Measurements from ENCODE around the gene DEAF1.
A peak's percentile ranks its signal among the peaks of the same experiment; 100 is the strongest.
"Not testable (repeated sequence)": the region's sequence is repeated elsewhere in the genome, so short reads cannot be mapped to it uniquely, and the experiment has no call there.

Gene DEAF1, protein sequence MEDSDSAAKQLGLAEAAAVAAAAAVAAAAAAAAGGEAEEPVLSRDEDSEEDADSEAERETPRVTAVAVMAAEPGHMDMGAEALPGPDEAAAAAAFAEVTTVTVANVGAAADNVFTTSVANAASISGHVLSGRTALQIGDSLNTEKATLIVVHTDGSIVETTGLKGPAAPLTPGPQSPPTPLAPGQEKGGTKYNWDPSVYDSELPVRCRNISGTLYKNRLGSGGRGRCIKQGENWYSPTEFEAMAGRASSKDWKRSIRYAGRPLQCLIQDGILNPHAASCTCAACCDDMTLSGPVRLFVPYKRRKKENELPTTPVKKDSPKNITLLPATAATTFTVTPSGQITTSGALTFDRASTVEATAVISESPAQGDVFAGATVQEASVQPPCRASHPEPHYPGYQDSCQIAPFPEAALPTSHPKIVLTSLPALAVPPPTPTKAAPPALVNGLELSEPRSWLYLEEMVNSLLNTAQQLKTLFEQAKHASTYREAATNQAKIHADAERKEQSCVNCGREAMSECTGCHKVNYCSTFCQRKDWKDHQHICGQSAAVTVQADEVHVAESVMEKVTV

GRCh38 chr11:694563-695287, at the start of gene DEAF1:
Gene DEAF1 (minus strand): TSS chr11:695222. CDS start chr11:695047, 175 bp downstream.
- peak; percentile 97 for DNase-seq

GRCh38 chr11:742571-743201, 47.7 kb upstream of the DEAF1 start:
- DNase-seq = no peak

DNA sequence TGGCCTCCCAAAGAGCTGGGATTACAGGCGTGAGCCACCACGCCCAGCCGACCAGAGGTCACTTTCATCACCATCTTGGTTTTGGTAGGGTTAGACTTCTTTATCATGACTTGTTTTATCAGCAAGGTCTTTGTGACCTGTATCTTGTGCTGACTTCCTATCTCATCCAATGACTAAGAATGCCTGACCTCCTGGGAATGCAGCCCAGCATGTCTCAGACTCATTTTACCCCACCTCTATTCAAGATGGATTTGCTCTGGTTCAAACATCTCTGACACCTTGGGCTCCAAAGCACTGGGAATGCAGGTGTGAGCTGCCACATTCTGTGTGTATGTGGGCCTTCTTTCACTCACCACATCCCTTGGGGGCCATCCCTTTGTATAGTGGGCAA, 47.1 kb upstream of the DEAF1 start:
- DNase-seq = no peak

- not testable (repeated sequence) for DNase-seq
Observed at GRCh38 chr11:737899-738298, 42.9 kb upstream of the DEAF1 start.

- no peak for DNase-seq
Observed at GRCh38 chr11:737366-737765, 42.3 kb upstream of the DEAF1 start.

DNA sequence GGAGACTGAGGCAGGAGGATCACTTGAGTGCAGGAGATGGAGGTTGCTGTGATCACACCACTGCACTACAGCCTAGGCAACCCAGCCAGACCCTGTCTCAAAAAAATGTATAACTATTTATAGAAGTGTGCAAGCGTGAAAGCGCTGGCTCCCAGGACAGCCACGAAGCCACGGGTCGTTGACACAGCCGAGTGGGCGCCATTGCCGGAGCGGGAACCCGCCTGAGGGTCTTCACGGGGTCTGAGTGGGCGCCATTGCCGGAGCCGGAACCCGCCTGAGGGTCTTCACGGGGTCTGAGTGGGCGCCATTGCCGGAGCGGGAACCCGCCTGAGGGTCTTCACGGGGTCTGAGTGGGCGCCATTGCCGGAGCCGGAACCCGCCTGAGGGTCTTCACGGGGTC, 39.5 kb upstream of the DEAF1 start:
- DNase-seq = not testable (repeated sequence)

GRCh38 chr11:733072-733471, 38.0 kb upstream of the DEAF1 start:
- DNase-seq = no peak

DNA sequence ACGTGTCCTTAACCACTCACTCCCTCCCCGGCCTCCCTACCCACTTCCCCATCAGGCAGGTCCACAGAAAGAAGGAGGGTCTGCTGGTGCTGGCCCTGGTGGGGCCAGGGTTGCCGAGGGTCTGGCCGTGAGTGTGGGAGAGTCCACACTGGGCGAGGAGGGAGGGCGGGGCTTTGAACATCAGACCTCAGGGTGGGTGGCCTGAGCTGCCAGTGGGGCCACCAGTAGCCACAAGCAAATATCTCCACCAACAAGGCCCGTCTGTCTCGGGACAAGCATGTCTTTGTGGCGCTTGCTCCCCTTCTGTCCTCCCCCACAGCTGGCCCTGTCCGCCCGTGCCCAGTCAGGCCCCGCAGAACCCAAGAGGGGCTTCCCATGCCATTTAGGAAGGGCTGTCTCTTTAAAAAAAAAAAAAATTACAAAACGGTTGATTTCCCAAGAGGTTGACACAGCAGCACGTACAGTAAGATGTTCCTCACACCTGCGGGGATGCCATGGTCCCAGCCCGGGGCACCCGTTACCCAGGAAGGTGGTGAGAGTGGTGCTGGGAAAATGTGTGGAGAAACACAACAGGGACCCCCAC, 34.6 kb upstream of the DEAF1 start:
- DNase-seq = no peak

DNA sequence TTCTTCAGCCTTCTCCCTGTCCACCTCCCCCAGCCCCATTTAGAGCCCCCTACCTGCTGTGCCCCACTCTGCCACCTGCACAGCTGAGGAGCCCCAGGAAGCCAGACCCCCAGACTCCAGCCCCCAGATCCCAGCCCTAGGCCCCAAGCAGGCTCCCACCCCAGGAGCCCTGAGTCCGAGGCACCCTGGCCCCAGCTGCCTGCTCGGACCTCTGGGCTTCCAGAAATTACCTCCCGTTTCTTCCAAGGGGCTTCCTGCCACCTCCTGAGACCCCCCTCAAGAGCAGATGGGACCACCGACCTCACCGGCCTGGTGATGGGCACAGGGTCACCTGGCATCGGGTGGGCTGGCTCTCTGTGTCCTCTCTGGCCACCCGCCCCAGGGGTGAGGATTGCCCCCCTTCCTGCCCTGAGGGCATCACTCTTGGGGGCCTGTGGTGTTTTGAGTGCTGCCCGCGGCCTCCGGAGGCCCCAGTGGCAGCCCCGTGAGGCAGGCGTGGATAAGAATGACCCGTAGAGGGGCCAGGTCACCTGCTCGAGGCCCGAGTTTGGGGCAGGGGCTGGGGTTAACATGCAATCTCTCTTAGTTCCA, 34.0 kb upstream of the DEAF1 start:
- no peak for DNase-seq

- no peak for DNase-seq
Observed at GRCh38 chr11:727859-728748, 33.1 kb upstream of the DEAF1 start.

GRCh38 chr11:727281-727701, 32.3 kb upstream of the DEAF1 start:
- DNase-seq = no peak

- DNase-seq = peak; percentile 74
Observed at GRCh38 chr11:726278-727220, 31.5 kb upstream of the DEAF1 start.

DNA sequence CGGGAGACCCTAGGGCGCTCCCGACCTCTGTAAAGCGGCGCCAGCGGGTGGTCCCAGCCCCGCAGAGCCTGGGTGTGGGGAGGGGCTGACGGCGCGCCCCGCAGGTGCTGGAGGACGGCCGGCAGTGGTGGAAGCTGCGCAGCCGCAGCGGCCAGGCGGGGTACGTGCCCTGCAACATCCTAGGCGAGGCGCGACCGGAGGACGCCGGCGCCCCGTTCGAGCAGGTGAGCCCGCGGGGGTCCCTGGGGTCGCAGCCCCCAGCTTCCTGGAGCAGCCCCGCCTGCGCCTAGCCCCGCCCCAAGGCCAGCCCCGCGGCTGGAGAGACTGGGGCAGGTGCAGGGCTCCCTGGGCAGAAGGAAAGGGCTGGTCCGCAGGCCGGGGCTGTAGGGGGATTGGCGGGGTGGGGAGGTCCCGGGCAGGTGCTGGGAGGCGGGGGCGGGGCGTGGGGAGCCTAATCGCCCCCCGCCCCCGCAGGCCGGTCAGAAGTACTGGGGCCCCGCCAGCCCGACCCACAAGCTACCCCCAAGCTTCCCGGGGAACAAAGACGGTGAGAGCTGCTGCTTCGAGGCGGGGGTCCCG, 30.7 kb upstream of the DEAF1 start:
- peak; percentile 21 for DNase-seq

GRCh38 chr11:724778-725386, 29.9 kb upstream of the DEAF1 start:
- DNase-seq = no peak

DNA sequence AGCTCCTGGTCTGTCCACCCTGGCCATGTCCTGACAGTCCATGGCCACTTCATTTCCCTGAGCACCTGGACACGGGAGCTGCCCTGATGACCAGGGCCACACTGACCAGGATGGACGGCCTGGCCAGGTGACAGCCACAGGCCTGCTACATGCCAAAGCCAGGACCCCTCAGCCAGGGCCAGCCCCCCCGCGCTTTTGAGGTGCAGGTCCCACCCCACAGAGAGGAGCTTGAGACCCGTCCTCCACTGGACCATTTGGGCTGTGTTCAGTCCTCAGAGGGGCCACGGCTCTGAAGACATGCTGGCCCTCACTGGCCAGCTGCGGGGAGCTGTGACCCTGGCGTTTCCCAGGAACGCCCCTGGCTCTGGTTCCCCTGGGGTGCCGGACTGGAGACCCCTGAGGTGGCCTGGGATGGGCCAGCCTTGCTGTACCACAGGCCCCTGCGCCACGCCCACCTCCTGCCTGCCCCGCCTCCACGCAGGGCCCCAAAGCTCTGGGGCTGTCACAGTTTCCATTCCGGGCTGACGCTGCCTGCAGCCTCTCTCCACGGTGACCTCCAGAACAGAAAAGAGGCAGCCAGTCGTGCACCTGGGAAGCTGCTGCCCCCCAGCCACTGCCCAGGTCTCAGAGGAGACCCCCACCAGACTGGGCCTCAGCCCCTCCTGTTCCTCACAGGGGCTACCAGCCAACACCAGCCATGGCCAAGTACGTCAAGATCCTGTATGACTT, 29.2 kb upstream of the DEAF1 start:
- no peak for DNase-seq

DNA sequence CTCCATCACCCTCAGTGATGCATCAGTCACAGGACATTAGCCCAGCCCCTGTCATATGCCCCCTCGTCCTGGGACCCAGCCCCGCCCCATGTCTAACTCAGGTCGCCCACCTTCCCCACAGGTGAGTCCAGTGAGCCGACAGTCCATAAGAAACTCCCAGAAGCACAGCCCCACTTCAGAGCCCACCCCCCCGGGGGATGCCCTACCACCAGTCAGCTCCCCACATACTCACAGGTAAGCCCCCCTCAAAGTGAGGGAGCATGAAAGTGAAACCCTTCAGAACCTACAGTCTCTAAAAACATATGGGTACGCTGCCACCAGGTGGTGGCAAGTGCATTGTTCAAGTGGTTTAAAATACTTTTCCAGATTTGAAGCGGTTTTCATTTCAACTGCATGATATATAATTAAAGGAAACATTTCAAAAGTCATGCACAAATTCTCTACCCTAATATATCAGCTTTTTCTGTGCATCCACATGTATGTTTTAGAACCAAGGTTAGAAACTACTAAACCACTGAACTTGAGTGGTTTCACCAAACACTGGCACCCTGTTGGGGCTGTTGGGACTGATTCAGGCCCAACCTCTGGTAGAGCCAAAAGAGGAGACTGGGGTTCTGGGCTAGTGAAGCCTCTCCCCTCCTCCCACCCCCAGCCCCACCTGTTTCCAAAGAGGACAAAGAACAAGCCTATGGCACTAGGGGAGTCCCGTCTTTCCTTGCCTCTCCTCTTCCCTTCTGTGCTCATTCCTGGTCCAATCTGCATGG, 28.3 kb upstream of the DEAF1 start:
- peak; percentile 53 for DNase-seq

DNA sequence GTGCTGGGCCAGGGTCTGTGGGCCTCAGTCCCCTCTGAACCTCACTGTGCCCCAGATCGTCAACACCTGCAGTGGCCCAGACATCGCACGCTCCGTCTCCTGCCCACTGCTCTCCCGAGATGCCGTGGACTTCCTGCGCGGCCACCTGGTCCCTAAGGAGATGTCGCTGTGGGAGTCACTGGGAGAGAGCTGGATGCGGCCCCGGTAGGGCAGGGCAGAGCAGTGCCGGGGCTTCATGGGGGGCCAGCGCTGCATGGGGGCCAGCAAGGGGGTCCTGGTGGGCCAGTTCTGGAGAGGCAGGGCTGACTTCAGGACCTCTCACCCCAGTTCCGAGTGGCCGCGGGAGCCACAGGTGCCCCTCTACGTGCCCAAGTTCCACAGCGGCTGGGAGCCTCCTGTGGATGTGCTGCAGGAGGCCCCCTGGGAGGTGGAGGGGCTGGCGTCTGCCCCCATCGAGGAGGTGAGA, 27.4 kb upstream of the DEAF1 start:
- no peak for DNase-seq

Measured in NCI-H1105 treated with DMSO at 0.1 percent for 48 hours (cell line).